Skeletal muscle tissue (tissue), 4 donors: Measurements from ENCODE around the gene PTPRM. TPM values are rescaled to one million over a fixed set of nuclear protein-coding genes. Genes with fewer than 3 reads are reported as not detected.

ENCODE experiments used
- H3K27ac ChIP-seq: one replicate; pipeline ENCODE4 v1.7.0; 2013; ENCODE audit warnings: mild to moderate bottlenecking, low read depth, low read length, inconsistent platforms
- H3K27me3 ChIP-seq, 3 donors: one replicate each; pipeline ENCODE4 v1.7.0; 2013; ENCODE audit warnings: low read length in 3 of 3; ENCODE audit not compliant: control insufficient read depth in 3 of 3, insufficient read depth in 3 of 3
- H3K36me3 ChIP-seq, 3 donors: one replicate each; pipeline ENCODE4 v1.7.0; 2013; ENCODE audit warnings: low read length in 3 of 3; ENCODE audit not compliant: control insufficient read depth in 3 of 3, insufficient read depth in 3 of 3
- H3K4me1 ChIP-seq, 3 donors: one replicate each; pipeline ENCODE4 v1.7.0; 2013; ENCODE audit warnings: low read length in 3 of 3, mild to moderate bottlenecking in 3 of 3; ENCODE audit not compliant: control insufficient read depth in 3 of 3, insufficient read depth in 3 of 3
- H3K4me3 ChIP-seq, 3 donors: one replicate each; pipeline ENCODE4 v1.7.0; 2013; ENCODE audit warnings: low read length in 3 of 3
- H3K9ac ChIP-seq, 3 donors: one replicate each; pipeline ENCODE4 v1.7.0; 2013; ENCODE audit warnings: low read length in 3 of 3, mild to moderate bottlenecking in 3 of 3, moderate library complexity in 2 of 3, low read depth in 1 of 3
- H3K9me3 ChIP-seq, 3 donors: one replicate each; pipeline ENCODE4 v1.7.0; 2013; ENCODE audit warnings: low read length in 3 of 3; ENCODE audit not compliant: control insufficient read depth in 3 of 3
- total RNA-seq: library from RNA; depleted of rRNA; stranded (reverse); fragments of >200 nt; gene quantifications from one replicate; pipeline ENCODE4 v1.2.3, GENCODE V29; 2014
- donor health status: Osteomylitis.

PTPRM gene
- total RNA-seq, 1 donor from 2014 or later = 68.9 TPM

DNA sequence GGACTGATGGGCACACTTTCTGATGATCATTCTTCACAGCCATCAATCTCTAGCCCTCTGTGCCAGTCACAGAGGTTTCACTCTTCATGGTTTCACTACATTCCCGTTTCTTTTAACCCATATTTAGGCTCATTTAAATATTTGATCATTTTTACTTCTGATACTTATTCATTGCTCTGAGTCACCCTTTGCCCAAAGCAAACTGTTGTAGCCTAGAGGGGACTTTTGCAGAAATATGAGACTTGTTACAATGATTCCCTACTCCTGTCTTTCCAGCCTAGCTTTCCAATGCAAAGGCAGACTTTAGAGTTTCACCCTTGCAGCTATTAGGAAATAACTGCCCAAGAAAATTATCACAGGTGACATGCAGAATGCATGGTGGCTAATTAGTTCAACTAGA lies 444.2 kb downstream of the PTPRM start:
- Histone ChIP-seq H3K4me1 (peaks cover 0 to under 1% (median 0%) of the 10 kb centered on the region in 3 donors), H3K27me3 (no peaks in the 10 kb centered on the region), H3K36me3 (no peaks in the 10 kb centered on the region), H3K9me3 (no peaks in the 10 kb centered on the region), H3K4me3 (no peak overlapping the region), H3K9ac (no peak overlapping the region), H3K27ac (no peak overlapping the region)

DNA sequence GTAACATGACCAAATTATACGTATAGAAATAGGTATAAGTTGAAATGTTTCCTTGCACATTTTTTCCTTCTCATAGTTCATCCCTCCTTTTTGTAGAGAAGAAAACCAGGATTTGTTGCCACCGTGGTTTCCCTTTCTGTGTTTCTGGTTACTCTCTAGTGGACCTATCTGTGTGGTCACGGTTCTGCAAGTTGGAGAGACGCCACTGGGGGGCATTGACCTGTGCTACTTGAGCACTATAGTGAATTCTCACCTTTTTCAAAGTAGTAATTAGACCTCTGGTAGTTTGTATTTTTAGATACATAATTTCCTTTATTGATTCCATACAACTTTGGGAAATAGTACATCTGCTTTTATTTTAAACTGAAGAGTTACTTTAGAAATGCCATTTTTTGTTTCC lies 444.8 kb downstream of the PTPRM start:
- Histone ChIP-seq H3K9ac (no peak overlapping the region), H3K9me3 (no peaks in the 10 kb centered on the region), H3K27ac (no peak overlapping the region), H3K36me3 (no peaks in the 10 kb centered on the region), H3K27me3 (no peaks in the 10 kb centered on the region), H3K4me3 (no peak overlapping the region), H3K4me1 (no peaks in the 10 kb centered on the region)

DNA sequence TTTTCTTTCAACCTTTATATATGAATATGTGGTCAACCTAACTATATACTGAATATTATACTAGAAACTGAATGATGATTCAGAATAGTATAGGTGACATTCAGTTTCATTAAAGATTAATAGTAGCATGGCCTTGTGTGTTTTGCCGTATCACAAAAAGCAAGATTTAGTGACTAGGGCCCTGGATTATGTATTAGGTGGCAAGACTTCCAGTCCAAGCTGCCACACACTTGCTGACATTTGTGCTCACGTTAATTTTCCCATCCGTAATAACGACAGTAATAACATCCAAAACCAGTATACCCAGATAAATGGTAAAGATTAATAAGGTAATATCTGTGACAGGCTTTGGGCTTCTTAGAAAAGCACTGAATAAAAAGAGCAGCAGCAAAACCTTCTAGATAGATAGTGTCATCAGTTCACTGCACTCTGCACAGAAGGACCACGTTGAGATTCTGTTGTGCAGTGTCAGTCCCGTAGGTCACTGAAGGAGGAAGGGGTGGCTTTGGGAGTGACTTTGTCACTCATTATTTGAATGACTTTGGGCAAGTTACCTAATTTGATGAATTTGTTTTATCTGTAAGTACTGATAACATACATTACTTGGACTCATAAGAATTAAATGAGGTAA lies 451.7 kb downstream of the PTPRM start:
- Histone ChIP-seq H3K36me3 (no peaks in the 10 kb centered on the region), H3K4me1 (peaks cover 0 to 6% (median 0%) of the 10 kb centered on the region in 3 donors), H3K9me3 (no peaks in the 10 kb centered on the region), H3K4me3 (no peak overlapping the region), H3K9ac (no peak overlapping the region), H3K27me3 (no peaks in the 10 kb centered on the region), H3K27ac (no peak overlapping the region)

DNA sequence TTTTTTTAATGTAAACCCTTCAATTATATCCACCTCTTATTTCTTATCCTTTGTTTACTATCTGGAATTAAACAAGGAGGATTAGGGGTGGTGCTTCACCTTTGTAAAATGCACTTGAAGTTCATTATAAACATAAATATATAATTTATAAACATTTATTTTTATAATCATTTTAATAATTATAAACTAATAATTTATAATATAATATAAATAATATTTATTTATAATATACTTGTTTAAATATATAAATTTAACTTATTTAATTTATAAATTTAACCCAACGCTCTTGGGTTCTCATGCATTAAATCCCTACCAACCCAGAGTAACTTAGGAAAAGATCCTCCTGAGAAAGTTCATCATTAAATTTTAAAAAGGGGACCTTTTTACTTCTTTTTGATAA lies 452.5 kb downstream of the PTPRM start:
- Histone ChIP-seq H3K9ac (no peak overlapping the region), H3K4me3 (no peak overlapping the region), H3K27ac (no peak overlapping the region)

DNA sequence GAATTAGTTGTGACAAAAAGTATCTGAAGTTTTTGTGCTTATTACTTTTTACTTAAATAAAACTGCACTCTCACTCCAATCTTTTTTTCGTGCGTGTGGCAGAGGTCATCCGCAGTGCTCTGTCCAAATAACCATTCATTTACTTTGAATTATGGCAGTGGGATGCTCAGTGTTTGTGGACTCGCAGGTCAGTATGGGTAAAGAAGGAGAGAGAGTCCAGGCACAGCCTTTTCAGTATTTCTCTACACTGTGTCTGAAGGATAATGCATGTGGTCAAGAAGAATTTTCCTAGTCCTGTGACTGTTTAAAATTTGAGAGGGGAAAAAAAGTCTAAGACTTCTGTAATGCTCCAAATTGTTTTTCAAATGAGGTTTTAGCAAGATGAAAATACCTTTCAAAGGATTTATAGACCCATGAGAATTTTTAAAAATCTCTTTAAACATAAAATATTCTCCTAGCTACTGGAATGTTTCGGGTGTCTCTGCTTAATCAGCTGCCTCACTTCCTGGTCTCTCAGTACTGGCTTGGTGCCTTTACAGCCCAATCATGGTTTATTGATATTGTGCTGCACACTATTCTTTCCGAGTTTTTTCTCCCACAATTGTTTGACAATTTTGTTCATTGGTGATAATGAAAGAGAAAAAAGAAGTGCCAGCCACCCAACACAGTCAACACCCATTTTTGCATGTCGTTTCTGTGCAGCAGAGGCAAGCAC lies 453.2 kb downstream of the PTPRM start:
- Histone ChIP-seq H3K27ac (no peak overlapping the region), H3K4me1 (peaks cover 0 to 6% (median 0%) of the 10 kb centered on the region in 3 donors), H3K9me3 (no peaks in the 10 kb centered on the region), H3K4me3 (no peak overlapping the region), H3K36me3 (no peaks in the 10 kb centered on the region), H3K27me3 (no peaks in the 10 kb centered on the region), H3K9ac (no peak overlapping the region)

More for the DNA sequence above, 452.5 kb downstream of the PTPRM start:
- Histone ChIP-seq H3K36me3 (no peaks in the 10 kb centered on the region), H3K9me3 (no peaks in the 10 kb centered on the region), H3K4me1 (peaks cover 0 to 6% (median 0%) of the 10 kb centered on the region in 3 donors), H3K27me3 (no peaks in the 10 kb centered on the region)

DNA sequence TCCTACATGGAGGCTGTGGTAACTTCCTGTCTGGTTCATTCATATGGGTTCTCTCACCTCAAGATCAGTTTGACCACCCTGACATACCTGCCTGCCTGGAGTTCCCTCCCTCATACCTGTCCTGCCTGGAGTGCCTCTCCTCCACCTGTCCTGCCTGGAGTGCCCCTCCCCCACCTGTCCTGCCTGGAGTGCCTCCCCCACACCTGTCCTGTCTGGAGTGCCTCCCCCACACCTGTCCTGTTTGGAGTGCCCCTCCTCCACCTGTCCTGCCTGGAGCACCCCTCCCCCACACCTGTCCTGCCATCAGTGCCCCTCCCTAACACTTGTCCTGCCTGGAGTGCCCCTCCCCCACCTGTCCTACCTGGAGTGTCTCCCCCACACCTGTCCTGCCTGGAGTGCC lies 461.9 kb downstream of the PTPRM start:
- H3K9me3 ChIP-seq = no peaks in the 10 kb centered on the region
- no peak overlapping the region for H3K27ac ChIP-seq
- H3K4me3 ChIP-seq = no peak overlapping the region
- H3K36me3 ChIP-seq = no peaks in the 10 kb centered on the region
- H3K27me3 ChIP-seq = no peaks in the 10 kb centered on the region
- no peaks in the 10 kb centered on the region for H3K4me1 ChIP-seq
- no peak overlapping the region for H3K9ac ChIP-seq

DNA sequence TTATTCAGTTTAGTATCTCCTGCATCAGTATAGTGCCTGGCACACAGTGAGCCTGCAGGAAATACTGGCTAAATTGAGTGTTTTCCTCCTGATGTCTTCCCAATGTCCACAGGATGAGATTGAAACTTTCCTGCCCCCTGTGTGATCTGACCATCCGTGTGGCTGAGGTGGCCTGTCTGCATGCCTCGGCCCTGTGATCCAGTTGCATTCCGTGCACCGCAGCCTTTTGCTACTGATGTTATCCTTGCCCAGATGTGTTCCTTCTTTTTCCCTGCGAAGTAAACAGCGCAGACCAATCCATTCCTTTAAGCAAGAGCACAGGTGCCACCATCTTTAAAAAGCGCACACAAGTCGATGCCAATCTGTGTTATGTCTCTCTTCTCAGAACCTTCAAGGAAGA lies 462.6 kb downstream of the PTPRM start:
- Histone ChIP-seq H3K27me3 (no peaks in the 10 kb centered on the region), H3K36me3 (no peaks in the 10 kb centered on the region), H3K4me3 (no peak overlapping the region), H3K9me3 (no peaks in the 10 kb centered on the region), H3K27ac (no peak overlapping the region), H3K9ac (no peak overlapping the region), H3K4me1 (no peaks in the 10 kb centered on the region)

DNA sequence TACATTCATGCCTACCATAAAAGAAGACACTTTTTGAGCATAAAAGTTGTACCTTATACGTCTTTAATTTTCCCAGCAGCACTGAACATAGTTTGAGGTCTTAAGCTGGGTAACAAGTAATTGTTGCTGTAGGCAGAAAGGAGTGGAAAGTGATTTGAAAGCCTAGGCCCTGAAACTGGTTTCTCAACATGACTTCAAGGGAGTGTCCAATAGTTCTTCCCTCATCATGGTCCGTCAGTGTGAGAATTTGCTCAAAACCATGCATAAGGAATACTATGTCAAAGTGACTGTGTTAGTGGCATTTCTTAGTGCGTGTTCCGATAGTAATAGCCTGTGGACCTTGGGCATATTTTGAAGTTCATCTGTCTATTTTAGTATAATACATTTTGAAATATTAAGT lies 463.1 kb downstream of the PTPRM start:
- no peaks in the 10 kb centered on the region for H3K9me3 ChIP-seq
- H3K4me3 ChIP-seq = no peak overlapping the region
- no peaks in the 10 kb centered on the region for H3K27me3 ChIP-seq
- H3K4me1 ChIP-seq = no peaks in the 10 kb centered on the region
- no peak overlapping the region for H3K9ac ChIP-seq
- H3K27ac ChIP-seq = no peak overlapping the region
- no peaks in the 10 kb centered on the region for H3K36me3 ChIP-seq

DNA sequence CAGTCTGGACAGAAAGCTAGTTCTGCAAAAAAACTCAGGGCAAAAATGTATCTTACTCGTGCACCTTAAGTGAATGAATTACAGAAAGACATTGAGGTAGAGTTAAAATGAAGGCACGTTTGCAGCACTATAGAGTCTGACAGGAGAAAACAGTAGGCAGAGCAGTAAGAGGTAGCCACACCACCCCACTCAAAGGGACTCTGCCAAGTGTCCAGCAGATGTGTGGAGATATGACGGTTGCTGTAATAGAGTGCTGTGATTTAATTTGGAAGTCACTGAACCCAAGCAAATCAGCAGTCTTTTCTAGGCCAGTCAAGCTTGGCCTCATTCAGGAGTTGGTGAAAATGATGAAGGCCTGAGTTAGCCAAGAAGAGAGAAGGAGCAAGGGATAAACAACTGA lies 464.4 kb downstream of the PTPRM start:
- no peaks in the 10 kb centered on the region for H3K9me3 ChIP-seq
- no peak overlapping the region for H3K4me3 ChIP-seq
- H3K36me3 ChIP-seq = no peaks in the 10 kb centered on the region
- no peaks in the 10 kb centered on the region for H3K4me1 ChIP-seq
- no peak overlapping the region for H3K9ac ChIP-seq
- no peaks in the 10 kb centered on the region for H3K27me3 ChIP-seq
- H3K27ac ChIP-seq = no peak overlapping the region

DNA sequence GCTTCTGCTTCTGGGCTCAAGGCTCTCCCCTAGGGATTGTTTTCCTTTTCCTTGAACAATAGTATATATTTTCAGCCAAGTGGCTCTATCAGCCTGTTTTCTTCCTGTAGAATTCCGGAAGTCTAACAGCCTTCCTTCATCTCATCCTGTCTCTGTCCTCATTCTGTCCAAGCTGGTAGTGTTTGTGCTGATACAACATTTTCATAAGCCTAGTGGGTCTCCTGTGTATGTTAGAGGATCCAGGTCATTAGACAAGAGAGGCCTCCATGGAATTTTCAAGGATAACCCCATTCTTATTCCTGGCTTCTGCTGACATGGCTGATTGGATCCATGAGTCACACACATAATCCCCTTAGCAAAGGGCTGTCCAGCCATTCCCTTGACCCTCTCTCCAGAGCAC lies 467.6 kb downstream of the PTPRM start:
- no peak overlapping the region for H3K9ac ChIP-seq
- no peaks in the 10 kb centered on the region for H3K36me3 ChIP-seq
- H3K27me3 ChIP-seq = no peaks in the 10 kb centered on the region
- H3K4me3 ChIP-seq = no peak overlapping the region
- peaks cover 0 to 2% (median 0%) of the 10 kb centered on the region in 3 donors for H3K4me1 ChIP-seq
- H3K9me3 ChIP-seq = no peaks in the 10 kb centered on the region
- no peak overlapping the region for H3K27ac ChIP-seq
